Measurements from ENCODE around the gene FBXO31.

- TF ChIP-seq, protein P1, sequence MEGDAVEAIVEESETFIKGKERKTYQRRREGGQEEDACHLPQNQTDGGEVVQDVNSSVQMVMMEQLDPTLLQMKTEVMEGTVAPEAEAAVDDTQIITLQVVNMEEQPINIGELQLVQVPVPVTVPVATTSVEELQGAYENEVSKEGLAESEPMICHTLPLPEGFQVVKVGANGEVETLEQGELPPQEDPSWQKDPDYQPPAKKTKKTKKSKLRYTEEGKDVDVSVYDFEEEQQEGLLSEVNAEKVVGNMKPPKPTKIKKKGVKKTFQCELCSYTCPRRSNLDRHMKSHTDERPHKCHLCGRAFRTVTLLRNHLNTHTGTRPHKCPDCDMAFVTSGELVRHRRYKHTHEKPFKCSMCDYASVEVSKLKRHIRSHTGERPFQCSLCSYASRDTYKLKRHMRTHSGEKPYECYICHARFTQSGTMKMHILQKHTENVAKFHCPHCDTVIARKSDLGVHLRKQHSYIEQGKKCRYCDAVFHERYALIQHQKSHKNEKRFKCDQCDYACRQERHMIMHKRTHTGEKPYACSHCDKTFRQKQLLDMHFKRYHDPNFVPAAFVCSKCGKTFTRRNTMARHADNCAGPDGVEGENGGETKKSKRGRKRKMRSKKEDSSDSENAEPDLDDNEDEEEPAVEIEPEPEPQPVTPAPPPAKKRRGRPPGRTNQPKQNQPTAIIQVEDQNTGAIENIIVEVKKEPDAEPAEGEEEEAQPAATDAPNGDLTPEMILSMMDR (IDR thresholded peaks at IDR 0.05; ENCODE audit: borderline replicate concordance, extremely low read depth, low read length, poor library complexity, severe bottlenecking) = no peak
- no peak for TF ChIP-seq EZH2 (IDR thresholded peaks at IDR 0.05; ENCODE audit: borderline replicate concordance, low read depth, low read length, severe bottlenecking)
These were observed 46.3 kb downstream of the FBXO31 start for GRCh38 chr16:87337262-87337771.
